Hypothalamus (tissue), 51 donors: ENCODE data around the gene BRD3OS.
A peak's percentile ranks its signal among the peaks of the same experiment; 100 is the strongest.

Source experiments
- DNase-seq, 51 donors: peaks; one replicate each; lab custom pipeline; 2025; lab: John Stamatoyannopoulos, UW

The BRD3OS gene

GRCh38 chr9:134024828-134025605 is at the start of gene BRD3OS:
BRD3OS (plus strand) TSS chr9:134025481; CDS start chr9:134026748, 1,267 bp downstream.
- DNase-seq: peak; percentile 50 to 100 (median 94)

GRCh38 chr9:133975511-133975910 is 49.8 kb upstream of the BRD3OS start:
- no peak for DNase-seq

- DNase-seq: no peak
These were observed 49.0 kb upstream of the BRD3OS start for GRCh38 chr9:133976191-133976861.

- no peak for DNase-seq
These were observed 48.4 kb upstream of the BRD3OS start for GRCh38 chr9:133976887-133977286.

- no peak for DNase-seq
These were observed 47.7 kb upstream of the BRD3OS start for GRCh38 chr9:133977421-133978201.

GRCh38 chr9:133978226-133978898 is 46.9 kb upstream of the BRD3OS start:
- no peak for DNase-seq

GRCh38 chr9:133978899-133979272 is 46.4 kb upstream of the BRD3OS start:
- no peak for DNase-seq

- DNase-seq: peak in 1 of 51 donors; percentile 32
These were observed 45.9 kb upstream of the BRD3OS start for GRCh38 chr9:133979273-133979920.

GRCh38 chr9:133979921-133980863 is 45.1 kb upstream of the BRD3OS start:
- no peak for DNase-seq

- no peak for DNase-seq
These were observed 44.3 kb upstream of the BRD3OS start for GRCh38 chr9:133980864-133981588.

- no peak for DNase-seq
These were observed 43.7 kb upstream of the BRD3OS start for GRCh38 chr9:133981589-133981957.

GRCh38 chr9:133981958-133982681 is 43.2 kb upstream of the BRD3OS start:
- no peak for DNase-seq

GRCh38 chr9:133982971-133983720 is 42.1 kb upstream of the BRD3OS start:
- no peak for DNase-seq

- DNase-seq: no peak
These were observed 39.2 kb upstream of the BRD3OS start for GRCh38 chr9:133986061-133986460.

- no peak for DNase-seq
These were observed 38.4 kb upstream of the BRD3OS start for GRCh38 chr9:133986774-133987445.

GRCh38 chr9:133987446-133987788 is 37.9 kb upstream of the BRD3OS start:
- no peak for DNase-seq
